Trophoblast cell (in vitro differentiated cells and primary cell): ENCODE measurements around the gene ZCRB1.
A peak's percentile ranks its signal among the peaks of the same experiment; 100 is the strongest.
"Not testable (repeated sequence)": the region's sequence is repeated elsewhere in the genome, so short reads cannot be mapped to it uniquely, and the experiment has no call there.

ENCODE experiments used
- DNase-seq, 2 donors: peaks; one replicate each; pipeline ENCODE4 v3.0.0-alpha.2; 2016
- H2AFZ ChIP-seq: 2 replicates; pipeline ENCODE4 v1.6.1; 2013; ENCODE audit warnings: low read length, moderate library complexity, mild to moderate bottlenecking; ENCODE audit not compliant: insufficient read depth, poor library complexity
- H2AK5ac ChIP-seq: 2 replicates; pipeline ENCODE4 v1.6.1; 2013; ENCODE audit warnings: mild to moderate bottlenecking, low read length
- H2BK120ac ChIP-seq: 2 replicates; pipeline ENCODE4 v1.6.1; 2013; ENCODE audit warnings: low read length, mild to moderate bottlenecking, moderate library complexity; ENCODE audit not compliant: insufficient read depth, poor library complexity
- H2BK12ac ChIP-seq: 2 replicates; pipeline ENCODE4 v1.6.1; 2013; ENCODE audit warnings: mild to moderate bottlenecking, low read length, moderate library complexity
- H2BK5ac ChIP-seq: 2 replicates; pipeline ENCODE4 v1.6.1; 2013; ENCODE audit warnings: low read length, low read depth, moderate library complexity, mild to moderate bottlenecking; ENCODE audit not compliant: poor library complexity
- H3K14ac ChIP-seq: 2 replicates; pipeline ENCODE4 v1.6.1; 2013; ENCODE audit warnings: mild to moderate bottlenecking, low read length
- H3K18ac ChIP-seq: 2 replicates; pipeline ENCODE4 v1.6.1; 2013; ENCODE audit warnings: mild to moderate bottlenecking, low read length
- H3K23ac ChIP-seq: 2 replicates; pipeline ENCODE4 v1.6.1; 2013; ENCODE audit warnings: low read length
- H3K27ac ChIP-seq: 2 replicates; pipeline ENCODE4 v1.5.1; 2013; ENCODE audit warnings: low read depth, mild to moderate bottlenecking, inconsistent platforms, low read length, moderate library complexity
- H3K27me3 ChIP-seq: 2 replicates; pipeline ENCODE4 v1.6.1; 2013; ENCODE audit warnings: inconsistent platforms, mild to moderate bottlenecking, low read length, moderate library complexity; ENCODE audit not compliant: insufficient read depth
- H3K36me3 ChIP-seq, 2 experiments: 1 replicate in 1 of 2; 2 replicates in 1 of 2; pipeline ENCODE4 v1.6.1; 2013; ENCODE audit warnings: low read length in 2 of 2, mild to moderate bottlenecking in 2 of 2, moderate library complexity in 1 of 2; ENCODE audit not compliant: insufficient read depth in 2 of 2, control insufficient read depth in 1 of 2
- H3K4ac ChIP-seq: 2 replicates; pipeline ENCODE4 v1.6.1; 2013; ENCODE audit warnings: low read depth, mild to moderate bottlenecking, low read length, moderate library complexity
- H3K4me1 ChIP-seq, 2 experiments: 1 replicate in 1 of 2; 2 replicates in 1 of 2; pipeline ENCODE4 v1.6.1; 2013; ENCODE audit warnings: low read length in 2 of 2, mild to moderate bottlenecking in 2 of 2, moderate library complexity in 1 of 2; ENCODE audit not compliant: insufficient read depth in 2 of 2, control insufficient read depth in 1 of 2
- H3K4me2 ChIP-seq: 2 replicates; pipeline ENCODE4 v1.6.1; 2013; ENCODE audit warnings: inconsistent platforms, mild to moderate bottlenecking, low read length, moderate library complexity
- H3K4me3 ChIP-seq: 2 replicates; pipeline ENCODE4 v1.5.1; 2013; ENCODE audit warnings: mild to moderate bottlenecking, low read depth, low read length, inconsistent platforms
- H3K79me1 ChIP-seq: one replicate; pipeline ENCODE4 v1.6.1; 2013; ENCODE audit warnings: low read length
- H3K79me2 ChIP-seq: 2 replicates; pipeline ENCODE4 v1.6.1; 2013; ENCODE audit warnings: low read length, mild to moderate bottlenecking; ENCODE audit not compliant: control insufficient read depth, insufficient read depth, poor library complexity
- H3K9ac ChIP-seq: 2 replicates; pipeline ENCODE4 v1.6.1; 2013; ENCODE audit warnings: mild to moderate bottlenecking, low read length
- H3K9me3 ChIP-seq: 2 replicates; pipeline ENCODE4 v1.6.1; 2013; ENCODE audit warnings: low read depth, mild to moderate bottlenecking, control low read depth, inconsistent platforms, low read length; ENCODE audit not compliant: insufficient read depth
- H4K12ac ChIP-seq: 2 replicates; pipeline ENCODE4 v1.6.1; 2013; ENCODE audit warnings: low read depth, mild to moderate bottlenecking, low read length, moderate library complexity
- H4K8ac ChIP-seq: 2 replicates; pipeline ENCODE4 v1.6.1; 2013; ENCODE audit warnings: low read depth, mild to moderate bottlenecking, low read length, moderate library complexity
- H4K91ac ChIP-seq: one replicate; pipeline ENCODE4 v1.6.1; 2013; ENCODE audit warnings: low read depth, mild to moderate bottlenecking, low read length, moderate library complexity
- WGBS: extraction: QIAGEN DNeasy Blood & Tissue Kit; methylation state at CpG from one replicate; pipeline ENCODE4 v1.1.7; 2013; ENCODE audit warnings: missing lambda C conversion rate; ENCODE audit not compliant: insufficient read length, insufficient coverage; ENCODE audit errors: extremely low coverage; 5-methylcytosine and 5-hydroxymethylcytosine counted together

The ZCRB1 gene

GRCh38 chr12:42336286-42336685, 10.4 kb upstream of the ZCRB1 start:
- Histone ChIP-seq H3K4me1 (no peaks in the 10 kb centered on the region), H3K27ac (no peak overlapping the region), H3K9ac (no peak overlapping the region), H4K12ac (no peak overlapping the region), H2AK5ac (no peak overlapping the region), H3K4me3 (no peak overlapping the region), H4K91ac (no peak overlapping the region), H3K23ac (no peak overlapping the region), H2BK120ac (no peak overlapping the region), H3K18ac (no peak overlapping the region), H3K36me3 (peaks cover 3 to 4% of the 10 kb centered on the region in 2 experiments), H2AFZ (no peak overlapping the region), H3K79me2 (no peaks in the 10 kb centered on the region), H2BK12ac (no peak overlapping the region), H3K4ac (no peak overlapping the region), H3K9me3 (no peaks in the 10 kb centered on the region), H3K4me2 (no peak overlapping the region), H3K14ac (no peak overlapping the region), H4K8ac (no peak overlapping the region), H3K79me1 (no peaks in the 10 kb centered on the region), H3K27me3 (no peaks in the 10 kb centered on the region), H2BK5ac (no peak overlapping the region)
- DNase-seq: no peak
- WGBS: no CpG with 5 or more reads among the region's 1 CpG

GRCh38 chr12:42332301-42333285, 6.7 kb upstream of the ZCRB1 start:
- H4K12ac ChIP-seq: no peak overlapping the region
- H3K23ac ChIP-seq: no peak overlapping the region

GRCh38 chr12:42330097-42330496, 4.2 kb upstream of the ZCRB1 start:
- H3K9ac ChIP-seq, H2BK5ac ChIP-seq, H2BK120ac ChIP-seq, H3K79me1 ChIP-seq, H3K27me3 ChIP-seq, H3K14ac ChIP-seq, H2AFZ ChIP-seq, H3K36me3 ChIP-seq, H4K91ac ChIP-seq, H4K12ac ChIP-seq, H3K27ac ChIP-seq, H3K4ac ChIP-seq, H3K4me2 ChIP-seq, H4K8ac ChIP-seq, H3K18ac ChIP-seq, H3K4me1 ChIP-seq, H3K9me3 ChIP-seq, H2AK5ac ChIP-seq, H3K23ac ChIP-seq, H2BK12ac ChIP-seq, H3K4me3 ChIP-seq, DNase-seq, H3K79me2 ChIP-seq: not testable (repeated sequence)
- WGBS: no CpG with 5 or more reads among the region's 11 CpGs

More at GRCh38 chr12:42332301-42333285, 6.7 kb upstream of the ZCRB1 start:
- H3K18ac ChIP-seq: no peak overlapping the region
- H3K4me1 ChIP-seq: no peaks in the 10 kb centered on the region
- H3K4me2 ChIP-seq: no peak overlapping the region
- no peak overlapping the region for H3K14ac ChIP-seq
- no peak overlapping the region for H2BK120ac ChIP-seq
- no peak overlapping the region for H2AFZ ChIP-seq
- no peak overlapping the region for H3K27ac ChIP-seq
- no peak overlapping the region for H2BK12ac ChIP-seq
- H2BK5ac ChIP-seq: no peak overlapping the region
- H2AK5ac ChIP-seq: no peak overlapping the region
- DNase-seq: peak; percentile 26 to 74
- no peaks in the 10 kb centered on the region for H3K79me1 ChIP-seq
- H3K4ac ChIP-seq: no peak overlapping the region
- no peaks in the 10 kb centered on the region for H3K9me3 ChIP-seq
- no peak overlapping the region for H3K9ac ChIP-seq
- no peaks in the 10 kb centered on the region for H3K27me3 ChIP-seq
- peaks cover 3 to 4% of the 10 kb centered on the region in 2 experiments for H3K36me3 ChIP-seq
- H3K79me2 ChIP-seq: peaks cover 3% of the 10 kb centered on the region
- H3K4me3 ChIP-seq: no peak overlapping the region
- H4K91ac ChIP-seq: no peak overlapping the region
- no CpG with 5 or more reads among the region's 4 CpGs for WGBS
- no peak overlapping the region for H4K8ac ChIP-seq

GRCh38 chr12:42327227-42327590, 1.3 kb upstream of the ZCRB1 start:
- Histone ChIP-seq H3K27me3 (no peaks in the 10 kb centered on the region), H3K18ac (no peak overlapping the region), H2AK5ac (no peak overlapping the region), H3K4me3 (no peak overlapping the region), H2BK120ac (no peak overlapping the region), H4K8ac (no peak overlapping the region), H3K36me3 (no peaks in the 10 kb centered on the region), H3K23ac (no peak overlapping the region), H3K4me1 (peaks cover 2 to 4% of the 10 kb centered on the region in 2 experiments), H3K4ac (peak overlapping the region; percentile 85), H3K9ac (no peak overlapping the region), H3K27ac (no peak overlapping the region), H4K91ac (no peak overlapping the region), H3K14ac (no peak overlapping the region), H3K9me3 (no peaks in the 10 kb centered on the region), H3K79me2 (peaks cover 9% of the 10 kb centered on the region), H3K4me2 (peak overlapping the region; percentile 78), H2BK12ac (no peak overlapping the region), H2AFZ (no peak overlapping the region), H3K79me1 (peaks cover 4% of the 10 kb centered on the region), H2BK5ac (no peak overlapping the region), H4K12ac (no peak overlapping the region)
- DNase-seq: no peak
- no CpG with 5 or more reads among the region's 2 CpGs for WGBS
